GM18520 (cell line): Measurements from ENCODE around the gene VTN.

Experiments
- ATAC-seq: cut with Tn5 transposase; IDR thresholded peaks from one replicate; pipeline ENCODE4 v1.9.1; 2021; ENCODE audit not compliant: unreplicated experiment

The VTN gene, protein sequence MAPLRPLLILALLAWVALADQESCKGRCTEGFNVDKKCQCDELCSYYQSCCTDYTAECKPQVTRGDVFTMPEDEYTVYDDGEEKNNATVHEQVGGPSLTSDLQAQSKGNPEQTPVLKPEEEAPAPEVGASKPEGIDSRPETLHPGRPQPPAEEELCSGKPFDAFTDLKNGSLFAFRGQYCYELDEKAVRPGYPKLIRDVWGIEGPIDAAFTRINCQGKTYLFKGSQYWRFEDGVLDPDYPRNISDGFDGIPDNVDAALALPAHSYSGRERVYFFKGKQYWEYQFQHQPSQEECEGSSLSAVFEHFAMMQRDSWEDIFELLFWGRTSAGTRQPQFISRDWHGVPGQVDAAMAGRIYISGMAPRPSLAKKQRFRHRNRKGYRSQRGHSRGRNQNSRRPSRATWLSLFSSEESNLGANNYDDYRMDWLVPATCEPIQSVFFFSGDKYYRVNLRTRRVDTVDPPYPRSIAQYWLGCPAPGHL

DNA sequence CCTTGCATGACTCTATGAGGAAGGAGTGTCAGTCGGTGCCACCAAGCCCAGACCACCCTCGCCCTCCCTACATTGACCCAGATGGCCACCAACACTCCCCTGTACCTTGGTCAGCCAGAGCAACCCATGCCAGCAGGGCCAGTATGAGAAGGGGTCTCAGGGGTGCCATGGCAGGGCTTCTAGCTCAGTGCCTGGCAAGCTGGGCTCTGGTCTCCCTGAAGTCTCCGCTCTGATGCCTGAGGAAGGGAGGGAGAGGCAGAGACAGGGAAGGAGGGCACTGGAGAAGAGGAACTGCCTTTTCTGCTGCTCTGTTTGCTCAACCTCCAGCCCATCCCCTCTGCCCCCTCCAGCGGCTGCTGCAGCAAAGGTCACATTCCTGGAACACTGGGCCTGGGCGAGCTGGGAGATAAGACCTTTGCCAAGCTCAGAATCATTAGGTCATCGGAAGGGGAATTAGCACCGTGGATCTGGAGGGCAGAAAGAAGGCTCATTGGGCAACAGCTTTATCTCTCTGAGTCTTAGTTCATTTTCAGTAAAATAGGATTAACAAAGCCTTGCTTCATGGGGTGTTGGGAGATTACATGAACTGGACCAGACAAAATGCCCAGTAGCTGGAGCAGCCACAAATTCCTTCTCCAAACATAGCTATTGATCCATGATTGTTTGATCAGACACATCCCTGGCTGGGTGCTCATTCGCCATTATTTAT is at the start of gene VTN:
Gene VTN, minus strand, starts transcription at position 273 of the 709 bp plus-strand sequence. Its CDS starts 104 bp downstream, at position 169.
- ATAC-seq, result no peak

DNA sequence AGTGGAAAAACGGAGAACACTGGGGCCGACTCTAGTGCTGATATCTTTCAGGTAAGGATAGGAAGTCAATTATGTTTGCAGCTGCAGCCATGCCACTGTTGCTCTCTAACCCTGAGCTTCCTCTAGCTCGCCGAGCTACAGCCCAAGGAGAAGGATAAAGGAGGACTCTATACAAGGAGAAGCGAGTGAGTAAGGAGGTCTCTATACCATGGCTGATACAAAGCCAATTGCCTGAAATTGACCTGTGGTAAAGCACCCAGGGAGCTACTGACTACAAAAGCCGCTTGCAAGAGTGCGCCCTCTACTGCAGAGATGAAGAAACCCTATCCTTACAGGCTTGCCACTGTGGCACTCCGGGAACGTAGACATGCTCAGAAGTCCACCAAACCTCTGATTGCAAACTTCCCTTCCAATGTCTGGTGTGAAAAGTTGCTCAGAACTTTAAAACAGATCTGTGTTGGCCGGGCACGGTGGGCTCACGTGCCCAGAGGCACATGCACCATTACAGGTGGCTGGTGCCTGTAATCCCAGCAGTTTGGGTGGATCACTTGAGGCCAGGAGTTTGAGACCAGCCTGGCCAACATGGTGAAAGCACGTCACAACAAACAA is 46.7 kb upstream of the VTN start:
- ATAC-seq, result no peak

DNA sequence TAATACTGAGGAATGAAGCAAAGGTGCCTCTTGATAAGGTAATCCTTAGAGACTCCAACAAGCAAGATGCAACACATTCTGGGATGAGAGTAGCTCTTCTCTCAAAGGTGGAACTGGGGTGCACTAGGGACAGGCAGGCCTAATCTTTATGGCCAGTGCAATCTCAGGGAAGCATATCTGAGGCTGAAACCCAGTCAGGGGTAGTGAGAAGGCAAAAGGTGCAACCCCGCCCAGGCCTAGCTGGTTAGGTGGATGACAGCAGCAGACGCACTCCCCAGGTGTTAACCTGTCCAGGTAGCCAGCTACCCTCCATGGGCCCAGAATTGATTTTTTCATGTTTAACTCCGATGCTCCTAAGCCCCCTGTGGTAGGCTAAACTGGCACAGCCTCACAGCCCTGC is 45.8 kb upstream of the VTN start:
- no peak for ATAC-seq

DNA sequence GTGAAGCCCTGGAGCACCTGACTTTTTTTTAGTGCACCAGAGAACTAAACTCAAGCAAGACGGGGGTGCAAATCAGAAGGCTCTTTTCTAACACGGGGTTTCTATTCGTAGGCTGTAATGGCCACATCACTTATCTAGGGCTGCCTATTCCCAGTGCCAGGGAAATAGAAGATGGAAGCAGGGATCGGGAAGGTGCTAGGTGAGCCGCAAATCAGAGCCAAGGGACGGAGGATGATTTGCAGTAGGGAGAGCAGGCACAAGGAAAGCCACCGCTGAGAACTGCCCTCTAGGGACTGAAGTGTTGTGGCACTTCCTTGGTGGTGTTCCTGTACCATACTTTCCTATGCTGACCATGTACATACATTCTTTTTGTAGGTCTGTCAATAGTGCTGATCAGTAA is 43.7 kb upstream of the VTN start:
- ATAC-seq, result no peak

DNA sequence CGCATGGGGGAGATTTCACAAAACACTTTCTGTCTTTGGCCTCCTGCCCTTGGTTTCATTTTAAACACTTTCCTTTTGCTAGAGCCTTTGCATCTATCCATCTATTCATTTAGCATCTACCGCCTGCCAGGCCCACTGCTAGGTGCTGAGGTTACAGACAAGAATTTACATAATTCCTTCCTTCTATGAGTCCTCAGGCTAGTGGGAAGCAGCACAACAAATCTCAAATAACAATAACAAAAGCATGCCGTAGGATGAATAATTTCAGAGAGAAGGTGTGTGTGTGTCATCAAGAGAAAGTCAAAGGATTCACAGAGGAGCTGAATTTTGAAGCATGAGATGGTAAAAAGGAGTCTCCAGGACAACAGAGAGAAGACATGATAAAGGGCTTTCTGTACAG is 42.0 kb upstream of the VTN start:
- no peak for ATAC-seq

DNA sequence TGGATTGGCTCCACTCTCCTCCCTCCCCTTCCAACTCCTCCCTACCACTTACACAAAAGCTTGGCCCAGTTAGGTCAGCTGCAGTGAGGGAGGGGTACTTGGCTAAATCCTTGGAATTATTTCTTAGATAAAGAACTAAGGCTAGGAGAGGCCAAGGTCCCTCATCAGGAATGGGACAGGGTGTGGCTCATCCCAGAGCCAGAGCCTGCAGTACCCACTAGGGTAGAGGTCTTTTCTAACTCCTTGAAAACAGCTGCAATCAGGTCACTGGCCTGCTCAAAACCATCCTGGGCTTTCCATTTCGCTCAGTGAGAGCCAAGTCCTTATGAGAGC is 37.8 kb upstream of the VTN start:
- no peak for ATAC-seq

DNA sequence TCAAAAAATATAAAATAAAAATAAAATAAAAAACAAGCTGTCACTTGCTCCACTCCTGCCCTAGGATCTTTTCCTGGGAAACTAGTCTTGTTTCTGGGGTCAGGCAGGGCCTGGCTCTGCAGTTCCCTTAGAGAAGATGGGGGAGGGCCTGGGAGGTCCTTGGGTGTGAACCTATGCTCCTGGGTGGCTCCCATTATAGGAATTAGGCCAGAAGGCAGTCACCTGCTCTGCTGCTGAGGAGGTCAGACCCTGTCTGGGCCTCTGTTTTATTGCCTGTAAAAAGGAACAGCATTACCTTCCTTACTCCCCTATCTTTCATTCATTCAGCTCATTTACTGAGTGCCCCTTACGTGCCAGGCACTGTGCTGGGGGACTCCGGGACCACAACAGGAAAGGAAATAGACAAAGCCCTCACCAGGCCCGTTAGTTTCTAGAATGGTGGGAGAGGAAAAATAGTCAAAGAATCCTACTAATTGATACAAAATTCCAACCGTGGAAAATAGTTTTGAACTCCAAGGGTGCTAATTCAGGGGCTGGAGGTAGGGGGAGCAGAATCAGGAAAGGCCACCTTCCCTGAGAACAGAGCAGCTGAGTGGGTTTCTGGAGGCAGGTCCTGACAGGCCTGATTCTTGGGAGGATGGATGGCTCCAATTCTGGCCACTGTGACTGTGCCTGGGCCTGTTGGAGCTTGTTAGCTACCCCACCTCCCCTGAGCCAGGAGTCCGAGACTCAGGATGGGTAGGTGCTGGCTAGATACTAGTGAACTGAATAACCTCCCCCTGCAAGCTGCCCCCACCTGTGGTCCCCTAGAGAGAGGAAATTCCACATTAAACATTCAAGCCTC is 37.2 kb upstream of the VTN start:
- no peak for ATAC-seq

DNA sequence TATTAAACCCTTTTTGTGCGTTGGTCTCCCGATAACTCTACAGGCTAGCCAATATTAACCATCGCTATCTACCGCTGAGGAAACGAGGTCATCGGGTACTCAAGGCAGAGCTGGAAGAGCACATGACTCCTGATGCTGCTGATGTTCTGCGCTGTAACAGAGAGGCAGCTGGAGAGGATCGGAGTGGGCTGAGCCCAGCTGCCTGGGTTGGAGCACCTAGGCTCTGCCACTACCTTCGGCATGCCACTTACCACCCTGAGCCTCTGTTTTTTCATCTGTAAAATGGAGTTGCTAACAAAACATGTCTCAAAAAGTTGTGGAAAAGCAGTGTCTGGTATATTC is 36.3 kb upstream of the VTN start:
- no peak for ATAC-seq

DNA sequence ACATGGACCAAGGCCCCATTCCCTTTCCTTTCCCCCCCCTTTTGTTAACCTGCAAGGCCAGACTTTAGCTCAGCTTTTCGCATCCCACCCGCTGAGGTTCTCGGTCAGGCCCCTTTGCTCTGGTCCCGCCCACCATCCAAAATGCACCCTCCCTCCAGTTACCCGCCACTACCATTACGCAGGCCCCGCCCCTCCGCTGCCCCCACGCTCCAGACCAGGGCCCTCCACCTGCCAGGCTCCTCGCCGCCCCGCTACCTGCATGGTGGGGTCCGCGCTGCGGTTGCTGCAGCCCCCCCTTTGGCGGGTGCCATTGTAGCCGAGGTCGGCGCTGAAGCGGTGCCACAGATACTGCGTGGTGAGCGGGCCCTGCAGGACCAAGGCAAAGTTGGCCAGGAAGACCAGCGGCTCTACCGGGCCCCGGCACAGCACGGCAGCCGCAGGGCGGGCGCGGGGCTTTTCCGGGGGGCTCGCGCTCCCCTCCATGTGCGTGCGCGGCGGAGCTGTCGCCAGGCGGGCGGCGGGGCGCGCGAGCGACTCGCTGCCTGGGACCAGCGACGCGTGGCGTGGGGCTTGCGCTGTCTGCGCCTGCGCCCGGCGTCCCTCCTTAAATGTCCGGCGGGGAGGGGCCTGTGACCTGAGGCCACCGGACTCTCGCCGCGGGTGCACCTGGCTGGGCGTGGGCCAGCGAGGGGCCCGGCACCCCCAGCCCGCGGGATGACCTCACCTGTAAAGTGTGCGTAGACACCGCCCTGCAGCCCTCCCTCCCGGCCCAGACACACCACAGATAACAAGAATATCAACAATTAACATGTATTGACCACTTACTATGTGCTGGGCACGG is 35.7 kb upstream of the VTN start, which contains the start of gene SLC46A1:
Gene SLC46A1, minus strand, starts transcription at position 581 of the 841 bp plus-strand sequence. Its CDS starts 98 bp downstream, at position 483.
- no peak for ATAC-seq

DNA sequence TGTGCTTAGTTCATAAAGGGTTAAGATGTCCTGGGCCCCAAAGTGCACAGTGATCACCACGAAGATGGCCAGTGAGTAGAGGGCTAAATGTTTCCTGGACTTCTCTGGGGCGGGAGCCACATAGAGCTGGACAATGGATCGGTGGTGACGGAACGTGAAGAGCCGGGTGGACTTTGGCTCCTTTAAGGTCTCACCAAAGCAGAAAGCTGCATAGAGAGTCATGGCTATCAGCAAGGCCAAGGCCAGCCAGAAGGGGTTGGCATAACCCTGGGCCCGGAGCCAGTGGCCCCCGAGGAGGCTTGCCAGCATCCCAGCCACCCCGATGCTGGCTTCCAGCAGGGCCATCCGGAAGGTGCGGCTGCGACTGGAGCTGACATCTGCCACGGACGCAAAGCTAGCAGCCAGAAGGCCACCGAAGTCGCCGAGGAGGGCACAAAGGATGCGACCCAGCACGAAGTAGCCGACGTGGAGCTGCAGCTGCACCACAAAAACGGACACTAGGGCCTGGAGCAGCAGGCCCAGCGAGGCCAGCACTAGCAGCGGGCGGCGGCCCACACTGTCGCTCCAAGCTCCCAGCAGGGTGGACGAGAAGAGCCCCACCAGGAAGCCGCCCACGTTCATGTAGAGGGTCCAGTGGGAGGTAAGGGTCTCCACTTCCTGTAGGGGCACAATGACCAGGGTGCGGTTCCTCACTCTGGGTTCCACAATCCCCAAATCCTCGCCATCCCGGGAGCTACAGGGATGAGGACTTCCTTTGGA is 34.9 kb upstream of the VTN start:
- ATAC-seq, result no peak

DNA sequence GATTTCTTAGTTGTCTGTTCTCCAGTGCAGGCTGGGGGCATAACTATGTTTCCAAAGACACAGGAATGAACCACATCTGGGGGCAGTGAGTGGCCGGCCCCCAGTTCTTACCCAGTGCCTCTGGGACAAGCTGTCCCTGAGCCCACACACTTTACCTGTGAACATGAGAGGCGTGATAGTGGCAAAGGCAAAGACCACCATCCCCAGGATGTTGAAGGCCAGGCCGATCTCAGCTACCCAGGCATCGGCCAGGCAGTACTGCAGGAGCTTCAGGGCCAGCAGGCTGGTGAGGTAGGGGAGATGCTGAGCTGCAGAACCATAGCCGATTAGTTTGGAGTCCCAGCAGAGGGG is 34.3 kb upstream of the VTN start:
- ATAC-seq, result no peak

DNA sequence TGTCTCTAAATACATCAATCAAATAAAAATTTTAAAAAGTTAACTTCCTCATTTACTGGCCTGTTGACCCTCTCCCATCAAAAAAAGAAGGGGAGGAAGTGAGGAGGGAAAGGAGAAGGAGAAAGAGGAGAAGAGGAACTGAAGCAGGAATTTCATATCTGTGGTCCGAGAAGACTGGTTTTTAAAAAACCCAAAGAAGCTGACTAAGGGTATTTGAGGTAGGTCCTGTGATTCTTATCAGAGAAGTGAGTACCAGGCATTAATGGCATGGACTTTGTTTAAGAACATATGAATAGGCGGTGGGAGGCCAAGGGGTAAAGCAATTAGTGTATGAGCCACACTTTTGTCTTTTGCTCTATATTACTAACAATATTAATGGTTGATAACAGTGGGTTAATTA is 33.9 kb upstream of the VTN start:
- no peak for ATAC-seq

DNA sequence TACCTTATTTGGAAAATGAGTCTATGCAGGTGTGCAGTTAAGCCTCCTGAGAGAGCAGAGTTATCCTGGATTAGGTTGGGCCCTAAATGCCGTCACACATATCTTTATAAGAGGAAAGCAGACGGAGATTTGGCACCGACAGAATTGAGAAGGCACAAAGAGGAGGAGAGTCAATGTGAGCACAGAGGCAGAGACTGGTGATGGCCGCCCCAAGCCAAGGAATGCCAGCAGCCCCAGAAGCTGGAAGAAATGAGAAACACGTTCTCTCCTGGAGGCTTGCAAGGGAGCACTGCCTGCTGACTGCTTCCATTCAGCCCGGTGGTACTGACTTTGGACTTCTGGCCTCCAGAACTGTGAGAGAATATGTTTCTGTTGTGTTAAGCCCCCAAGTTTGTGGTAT is 32.7 kb upstream of the VTN start:
- no peak for ATAC-seq

DNA sequence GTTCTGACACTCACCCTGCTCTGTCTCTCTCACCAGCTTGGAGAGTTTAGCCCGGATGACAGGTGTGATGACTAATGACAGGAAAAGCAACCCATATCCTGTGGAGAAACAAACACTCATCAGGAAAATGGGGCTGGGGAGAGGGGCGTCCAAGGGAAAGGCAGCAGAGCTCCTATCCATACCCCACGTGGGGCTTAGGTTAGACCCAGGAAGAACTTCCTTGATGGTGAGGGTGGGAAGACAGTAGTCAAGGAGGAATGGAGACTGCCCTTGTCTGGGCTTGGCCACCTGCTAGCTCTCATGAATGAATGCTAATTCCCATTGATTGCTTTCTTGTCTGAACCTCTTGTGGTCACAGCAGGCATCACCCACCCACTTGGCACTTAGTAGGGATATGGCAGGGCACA is 32.1 kb upstream of the VTN start:
- ATAC-seq, result no peak

DNA sequence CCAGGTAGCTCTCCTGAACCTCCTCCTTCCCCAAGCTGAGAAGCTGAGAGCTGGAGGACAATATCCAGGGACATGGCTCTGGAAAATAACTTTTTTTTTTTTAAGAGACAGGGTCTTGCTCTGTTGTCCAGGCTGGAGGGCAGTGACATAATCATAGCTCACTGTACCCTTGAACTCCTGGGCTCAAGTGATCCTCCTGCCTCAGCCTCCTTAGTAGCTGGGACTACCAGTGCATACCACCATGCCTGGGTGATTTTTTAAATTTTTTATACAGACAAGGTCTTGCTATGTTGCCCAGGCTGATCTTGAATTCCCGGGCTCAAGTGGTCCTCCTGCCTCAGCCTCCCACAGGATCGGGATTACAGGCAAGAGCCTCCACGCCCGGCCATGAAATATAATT is 29.7 kb upstream of the VTN start:
- no peak for ATAC-seq

DNA sequence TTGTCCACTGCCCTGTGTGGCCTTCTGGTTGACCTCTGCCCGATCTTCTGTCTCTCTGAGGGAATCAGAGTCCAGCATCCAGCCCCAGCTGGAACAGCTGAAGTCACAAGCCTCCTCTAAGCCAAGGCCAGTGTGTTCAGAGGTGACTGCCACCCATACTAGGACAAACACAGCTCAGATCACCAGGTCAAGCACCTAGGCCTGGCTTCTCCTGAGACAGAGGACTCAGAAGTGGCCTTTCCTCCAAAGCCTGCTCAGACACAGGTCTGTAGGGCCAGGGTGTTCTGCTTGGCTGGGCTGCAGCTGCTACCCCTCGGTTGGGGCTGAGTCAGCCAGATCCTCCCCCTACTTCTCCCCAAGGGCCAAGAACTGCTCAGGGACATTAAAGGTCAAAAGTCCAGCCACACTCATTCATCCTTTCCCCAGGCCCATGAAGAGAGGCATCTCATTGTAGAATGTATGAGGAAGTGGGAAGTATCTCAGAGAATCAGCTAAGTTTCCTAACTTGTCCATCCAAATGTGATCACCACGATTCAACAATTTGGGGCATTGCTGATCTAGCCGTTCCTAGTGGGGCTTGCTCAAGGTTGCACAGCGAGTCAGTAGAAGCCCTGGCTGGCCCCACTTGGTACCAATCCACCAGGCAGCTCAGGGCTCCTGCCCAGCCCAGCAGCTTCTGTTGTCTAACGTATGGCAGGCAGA is 28.3 kb upstream of the VTN start:
- no peak for ATAC-seq

DNA sequence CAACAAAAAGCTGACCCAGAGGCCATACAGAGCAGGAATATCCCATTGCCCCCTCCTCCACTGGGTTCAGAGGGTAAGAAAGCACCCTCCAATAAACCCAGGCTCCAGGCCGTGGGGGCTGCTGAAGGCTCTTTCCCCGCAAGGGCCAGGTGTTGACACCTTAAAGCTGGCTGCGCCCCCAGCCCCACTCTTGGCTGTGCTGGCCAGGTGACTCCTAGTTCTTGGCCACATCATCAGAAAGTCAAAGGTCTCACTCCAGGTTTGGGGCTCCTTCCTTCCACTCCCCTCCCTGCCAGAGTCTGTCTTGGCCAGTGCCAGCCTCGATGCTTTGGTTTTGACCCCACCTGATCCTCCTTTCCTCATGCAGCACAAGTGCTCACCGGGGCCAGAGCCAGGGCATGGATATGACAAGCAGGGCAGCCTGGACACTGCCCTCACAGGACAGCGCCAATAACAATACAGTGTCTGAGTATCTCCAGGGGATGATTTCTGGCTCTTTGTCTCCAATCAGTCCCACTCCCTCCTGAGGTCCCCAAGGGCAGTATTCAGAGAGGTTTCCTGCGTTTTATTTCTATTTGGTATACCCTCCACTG is 27.7 kb upstream of the VTN start:
- no peak for ATAC-seq

DNA sequence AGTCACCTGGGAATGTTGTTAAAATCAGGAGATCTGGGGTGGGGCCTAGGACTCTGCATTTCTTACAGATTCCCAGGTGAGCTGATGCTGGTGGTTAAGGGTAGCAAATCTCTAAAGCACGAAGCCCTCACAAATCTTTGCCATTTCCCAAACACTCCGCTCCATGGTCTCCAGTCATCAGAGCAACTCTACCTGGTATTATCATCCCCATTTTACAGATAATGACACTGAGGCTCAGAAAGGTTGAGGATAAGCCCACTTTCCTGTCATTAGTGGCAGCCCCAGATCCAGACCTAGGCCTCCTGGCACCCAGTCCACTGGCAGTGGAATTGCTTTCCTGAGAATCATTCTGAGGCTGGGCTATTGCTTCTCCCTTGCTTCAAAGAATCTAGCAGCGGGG is 27.2 kb upstream of the VTN start:
- no peak for ATAC-seq
